GM18505 (cell line): ENCODE measurements around the gene ANKIB1.

Experiments used
- ATAC-seq: cut with Tn5 transposase; IDR thresholded peaks from one replicate; pipeline ENCODE4 v1.9.1; 2021; ENCODE audit not compliant: unreplicated experiment
- POLR2A ChIP-seq: IDR thresholded peaks from 4 replicates; pipeline ENCODE4 v1.6.1; 2011; ENCODE audit warnings: borderline replicate concordance; ENCODE audit not compliant: insufficient read depth, insufficient read length; ENCODE audit errors: extremely low read depth

ANKIB1 gene

GRCh38 chr7:92306153-92306552 is 60.4 kb downstream of the ANKIB1 start:
- no peak for TF ChIP-seq POLR2A
- no peak for ATAC-seq

GRCh38 chr7:92313055-92313454 is 67.3 kb downstream of the ANKIB1 start:
- no peak for ATAC-seq
- no peak for TF ChIP-seq POLR2A

- TF ChIP-seq POLR2A: no peak
Observed at GRCh38 chr7:92319243-92319642, 73.5 kb downstream of the ANKIB1 start.

DNA sequence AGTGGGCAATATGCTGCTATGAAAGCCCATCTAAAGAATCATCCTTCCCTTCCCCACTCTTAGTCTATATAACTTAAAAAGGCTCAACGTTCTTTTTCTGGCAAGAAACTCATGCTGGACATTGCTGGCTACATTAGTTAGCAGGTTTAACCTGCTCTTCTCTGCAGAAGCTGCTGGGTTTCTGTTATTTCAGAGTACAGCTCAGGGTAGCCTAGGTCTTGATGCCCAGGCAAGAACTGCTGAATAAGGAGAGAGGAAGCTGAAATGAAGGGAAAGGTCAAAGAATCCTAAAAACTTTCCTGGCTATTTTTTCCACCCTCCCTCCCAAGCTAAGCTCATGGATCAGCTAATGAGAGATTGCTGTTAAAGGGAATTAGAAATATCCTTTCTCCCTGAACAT is 79.4 kb downstream of the ANKIB1 start:
- no peak for TF ChIP-seq POLR2A
- ATAC-seq: no peak

More at GRCh38 chr7:92319243-92319642, 73.5 kb downstream of the ANKIB1 start:
- no peak for ATAC-seq

- no peak for TF ChIP-seq POLR2A
- ATAC-seq: no peak
Observed at GRCh38 chr7:92325858-92326257, 80.1 kb downstream of the ANKIB1 start.

DNA sequence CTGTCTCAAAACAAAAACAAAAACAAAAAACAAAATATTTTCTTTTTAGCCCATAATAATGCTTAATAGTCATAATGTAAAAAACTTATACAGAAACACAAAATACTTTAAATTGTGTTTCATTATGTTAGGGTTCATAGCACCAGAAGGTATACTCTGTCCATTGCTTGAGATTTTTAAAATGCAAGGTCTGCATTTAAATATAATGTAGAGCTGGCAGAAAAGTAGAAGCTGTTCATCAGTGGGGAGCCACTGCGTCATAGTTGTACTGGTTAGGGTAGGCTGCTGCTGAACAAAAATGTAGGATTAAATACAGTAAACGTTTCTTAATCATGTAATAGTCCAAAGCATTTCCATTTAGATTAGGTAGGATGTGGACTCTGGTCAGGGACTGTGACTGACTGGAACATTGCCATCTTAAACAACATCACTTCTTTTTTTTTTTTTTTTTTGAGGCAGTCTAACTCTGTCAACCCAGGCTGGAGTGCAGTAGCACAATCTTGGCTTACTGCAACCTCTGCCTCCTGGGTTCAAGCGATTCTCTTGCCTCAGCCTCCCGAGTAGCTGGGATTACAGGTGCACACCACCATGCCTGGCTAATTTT is 85.2 kb downstream of the ANKIB1 start:
- no peak for TF ChIP-seq POLR2A
- no peak for ATAC-seq

DNA sequence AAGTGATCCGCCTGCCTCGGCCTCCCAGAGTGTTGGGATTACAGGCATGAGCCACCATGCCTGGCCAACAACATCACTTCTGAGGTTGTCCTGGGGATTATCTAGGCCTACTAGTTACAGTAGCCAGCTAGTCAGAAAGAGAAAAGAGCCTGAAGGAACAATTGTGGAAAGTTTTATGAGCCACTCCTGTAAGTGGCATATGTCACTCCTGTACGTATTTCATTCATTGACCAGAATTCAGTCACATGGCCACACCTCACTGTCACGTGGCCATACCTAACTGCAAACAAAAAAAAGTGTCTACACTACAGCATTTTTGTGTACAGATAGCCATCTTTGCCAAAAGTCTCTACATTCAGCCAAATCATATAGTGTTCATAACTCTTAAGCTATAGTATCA is 85.7 kb downstream of the ANKIB1 start:
- no peak for ATAC-seq
- no peak for TF ChIP-seq POLR2A

GRCh38 chr7:92332782-92333181 is 87.0 kb downstream of the ANKIB1 start:
- TF ChIP-seq POLR2A: no peak
- ATAC-seq: no peak

DNA sequence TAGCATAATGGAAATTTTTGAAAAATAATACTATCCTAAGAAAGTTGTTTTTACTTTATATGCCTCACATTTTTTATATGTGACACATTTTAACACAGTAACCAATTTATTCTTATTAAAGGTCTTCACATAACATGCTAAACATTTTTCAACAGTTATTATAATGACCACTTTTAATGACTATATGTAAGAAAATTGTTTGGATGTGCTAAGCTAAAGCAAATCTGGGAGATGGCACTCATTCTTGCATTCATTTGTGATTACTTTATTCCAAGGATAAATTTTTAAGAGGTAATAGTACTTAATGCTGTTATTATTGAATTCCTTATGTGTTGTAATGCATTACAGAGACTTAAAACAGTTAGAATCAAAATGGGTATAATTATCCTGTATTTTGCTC is 88.1 kb downstream of the ANKIB1 start:
- no peak for TF ChIP-seq POLR2A
- ATAC-seq: no peak

DNA sequence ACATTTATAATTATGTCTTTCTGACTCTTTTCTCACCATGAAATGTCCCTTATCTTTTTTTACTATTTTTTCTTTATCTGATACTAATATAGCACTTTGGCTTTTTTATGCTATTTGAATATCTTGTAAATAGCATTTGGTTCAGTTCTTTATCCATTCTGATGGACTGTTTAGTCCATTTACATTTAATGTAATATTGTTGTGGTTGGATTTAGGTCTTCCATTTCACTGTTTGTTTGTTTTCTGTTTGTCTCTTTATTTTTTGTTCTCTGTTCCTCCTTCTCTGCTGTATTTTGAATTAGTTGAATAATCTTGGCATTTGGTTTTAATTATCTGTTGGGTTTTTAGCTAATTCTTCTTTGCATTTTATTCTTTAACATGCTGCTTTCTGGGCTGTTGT is 89.8 kb downstream of the ANKIB1 start:
- no peak for ATAC-seq
- no peak for TF ChIP-seq POLR2A

DNA sequence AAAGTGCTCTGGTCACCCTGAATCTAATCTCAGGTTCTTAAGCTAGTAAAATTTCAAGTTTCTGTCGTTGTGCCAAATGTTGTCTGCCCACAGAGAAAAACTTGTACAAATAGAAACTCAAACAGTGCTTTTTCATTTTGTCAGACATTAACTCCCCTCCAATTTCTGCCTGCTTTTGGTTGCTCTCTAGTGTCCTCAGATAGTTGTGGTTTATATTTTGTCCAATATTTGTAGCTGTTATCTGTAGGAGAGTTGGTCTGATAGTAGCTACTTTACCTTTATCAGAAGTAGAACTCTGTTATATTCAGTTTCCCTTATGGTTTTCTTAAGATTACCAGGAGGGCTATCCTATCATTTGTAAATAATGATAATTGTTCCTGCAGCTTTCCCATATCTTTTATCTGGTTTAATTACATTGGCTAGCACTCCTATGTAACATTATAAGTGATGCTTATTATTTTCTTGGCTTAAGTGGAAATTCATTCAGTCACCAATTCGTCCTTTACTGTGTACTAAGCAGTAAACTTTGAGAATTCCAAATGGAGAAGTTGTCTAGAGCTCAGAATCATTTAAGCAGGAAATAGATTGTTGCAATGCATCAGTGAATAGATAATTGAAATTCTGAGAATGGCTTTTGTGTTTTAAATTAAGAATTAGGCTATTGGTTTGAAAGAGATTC is 91.0 kb downstream of the ANKIB1 start:
- TF ChIP-seq POLR2A: no peak
- no peak for ATAC-seq

DNA sequence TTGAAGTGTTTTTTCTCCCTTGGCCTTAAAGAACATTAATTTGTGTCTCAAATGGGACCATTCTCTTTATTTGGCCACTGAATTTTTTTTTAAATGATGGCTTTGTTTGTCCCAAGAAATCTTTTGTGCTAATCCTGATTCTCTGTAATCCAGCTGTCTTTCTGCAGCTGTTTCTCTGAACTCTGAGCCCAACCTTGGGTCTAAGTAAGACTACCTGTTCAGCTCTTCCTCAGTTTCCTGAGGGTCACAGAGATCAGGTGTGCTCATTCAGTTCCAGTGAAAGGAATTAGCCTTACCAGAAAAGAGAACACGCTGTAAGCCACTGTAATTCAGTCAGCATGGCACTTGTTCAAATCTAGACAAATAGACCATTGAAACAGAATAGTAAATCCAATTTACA is 94.2 kb downstream of the ANKIB1 start:
- no peak for TF ChIP-seq POLR2A
- ATAC-seq: no peak

GRCh38 chr7:92343714-92344113 is 97.9 kb downstream of the ANKIB1 start:
- no peak for TF ChIP-seq POLR2A
- no peak for ATAC-seq

DNA sequence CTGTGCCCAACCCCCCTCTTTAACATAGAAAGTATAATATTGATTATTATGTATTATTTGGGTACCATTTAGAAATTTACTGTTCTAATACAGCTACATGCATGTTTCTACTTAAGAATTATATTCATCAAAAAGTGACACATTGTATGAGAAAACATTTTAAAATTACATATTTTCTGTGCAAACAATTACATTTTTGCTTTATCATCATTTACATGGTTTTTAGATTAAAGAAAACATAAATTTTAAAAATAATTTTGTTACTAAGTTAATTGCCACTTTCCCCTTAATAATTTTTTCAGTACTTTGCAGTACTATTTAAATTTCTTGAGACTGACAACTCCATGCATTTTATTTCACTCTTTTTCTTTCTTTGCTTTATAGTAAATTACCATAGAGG is 106.2 kb downstream of the ANKIB1 start:
- no peak for ATAC-seq
- no peak for TF ChIP-seq POLR2A
